BE2C (cell line): Measurements from ENCODE around the gene APOL3.

Experiments used
- DNase-seq: peaks from one replicate; pipeline ENCODE4 v3.0.0-alpha.2; 2020
- H3K27me3 ChIP-seq: fragments of 250-450 bp; sonication (Bioruptor Pico); 2 replicates; pipeline ENCODE4 v1.5.1; 2020; ENCODE audit warnings: mild to moderate bottlenecking
- H3K36me3 ChIP-seq: fragments of 250-450 bp; sonication (Bioruptor Pico); 2 replicates; pipeline ENCODE4 v1.5.1; 2020; ENCODE audit warnings: mild to moderate bottlenecking
- H3K4me1 ChIP-seq: fragments of 250-450 bp; sonication (Bioruptor Pico); 2 replicates; pipeline ENCODE4 v1.5.1; 2020
- H3K4me3 ChIP-seq: 2 replicates; pipeline ENCODE4 v1.5.1; 2011; ENCODE audit warnings: low read depth, low read length
- H3K9me3 ChIP-seq: fragments of 250-450 bp; sonication (Bioruptor Pico); 2 replicates; pipeline ENCODE4 v1.5.1; 2020
- TF ChIP-seq, protein P1 (sequence below): IDR thresholded peaks from 2 replicates; pipeline ENCODE4 v1.5.1; 2012; ENCODE audit warnings: mild to moderate bottlenecking, low read depth, low read length

APOL3 gene

DNA sequence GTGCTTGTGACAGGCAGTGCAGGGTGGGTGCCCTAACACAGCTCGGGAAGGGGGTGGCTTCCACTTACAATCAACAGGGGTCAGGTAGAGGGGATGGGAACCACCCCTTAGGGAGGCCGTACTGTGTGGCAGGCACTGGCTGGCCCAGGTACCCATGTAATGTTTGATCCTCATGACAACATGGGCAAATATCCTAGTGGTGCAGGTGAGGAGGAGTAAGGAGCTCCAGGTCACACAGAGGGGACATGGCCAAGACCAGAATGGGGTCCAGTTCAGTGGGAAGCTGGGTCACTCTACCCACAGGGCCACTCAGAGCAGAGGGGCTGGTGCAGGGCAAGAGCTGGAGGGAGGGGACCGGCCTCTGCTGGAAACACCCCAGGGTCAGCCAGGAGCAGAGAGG, 38.0 kb upstream of the APOL3 start:
- Histone ChIP-seq H3K36me3 (no peaks in the 10 kb centered on the region), H3K9me3 (no peaks in the 10 kb centered on the region), H3K4me1 (peaks cover 9% of the 10 kb centered on the region), H3K4me3 (no peak overlapping the region), H3K27me3 (no peaks in the 10 kb centered on the region)
- no peak for DNase-seq
- TF ChIP-seq, protein P1, sequence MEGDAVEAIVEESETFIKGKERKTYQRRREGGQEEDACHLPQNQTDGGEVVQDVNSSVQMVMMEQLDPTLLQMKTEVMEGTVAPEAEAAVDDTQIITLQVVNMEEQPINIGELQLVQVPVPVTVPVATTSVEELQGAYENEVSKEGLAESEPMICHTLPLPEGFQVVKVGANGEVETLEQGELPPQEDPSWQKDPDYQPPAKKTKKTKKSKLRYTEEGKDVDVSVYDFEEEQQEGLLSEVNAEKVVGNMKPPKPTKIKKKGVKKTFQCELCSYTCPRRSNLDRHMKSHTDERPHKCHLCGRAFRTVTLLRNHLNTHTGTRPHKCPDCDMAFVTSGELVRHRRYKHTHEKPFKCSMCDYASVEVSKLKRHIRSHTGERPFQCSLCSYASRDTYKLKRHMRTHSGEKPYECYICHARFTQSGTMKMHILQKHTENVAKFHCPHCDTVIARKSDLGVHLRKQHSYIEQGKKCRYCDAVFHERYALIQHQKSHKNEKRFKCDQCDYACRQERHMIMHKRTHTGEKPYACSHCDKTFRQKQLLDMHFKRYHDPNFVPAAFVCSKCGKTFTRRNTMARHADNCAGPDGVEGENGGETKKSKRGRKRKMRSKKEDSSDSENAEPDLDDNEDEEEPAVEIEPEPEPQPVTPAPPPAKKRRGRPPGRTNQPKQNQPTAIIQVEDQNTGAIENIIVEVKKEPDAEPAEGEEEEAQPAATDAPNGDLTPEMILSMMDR: no peak

DNA sequence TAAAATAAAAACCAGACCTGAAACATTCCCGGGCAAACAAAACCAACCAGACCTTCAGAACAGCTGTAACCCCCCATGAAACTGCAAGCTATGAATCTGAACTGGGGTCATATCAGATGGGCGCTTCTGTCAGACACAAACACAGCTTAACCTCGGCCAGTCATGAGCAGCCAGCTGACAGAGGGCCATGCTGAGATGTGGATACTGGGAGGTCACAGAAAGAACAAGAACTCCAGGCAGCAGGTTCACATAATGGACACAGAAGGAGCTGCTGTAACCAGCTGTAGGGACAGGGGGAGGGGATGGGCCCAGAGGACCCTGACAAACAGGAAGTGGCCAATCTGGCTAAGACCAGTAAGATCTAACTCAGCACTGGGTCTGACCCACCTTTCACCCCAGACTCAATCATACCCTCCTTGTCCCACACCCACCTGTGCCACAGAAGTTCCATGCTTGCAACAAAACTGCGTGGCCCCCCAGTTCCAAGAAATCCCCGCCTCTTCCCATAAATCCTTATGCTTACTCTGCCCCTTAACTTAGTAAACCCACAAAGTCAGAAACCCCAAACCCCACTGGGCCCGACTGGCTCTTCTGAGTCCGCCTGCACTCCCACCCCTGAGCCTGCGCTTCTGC, 37.1 kb upstream of the APOL3 start:
- no peak for DNase-seq
- peaks cover 9% of the 10 kb centered on the region; the same call in 1 of the 2 replicates for H3K4me1 ChIP-seq

DNA sequence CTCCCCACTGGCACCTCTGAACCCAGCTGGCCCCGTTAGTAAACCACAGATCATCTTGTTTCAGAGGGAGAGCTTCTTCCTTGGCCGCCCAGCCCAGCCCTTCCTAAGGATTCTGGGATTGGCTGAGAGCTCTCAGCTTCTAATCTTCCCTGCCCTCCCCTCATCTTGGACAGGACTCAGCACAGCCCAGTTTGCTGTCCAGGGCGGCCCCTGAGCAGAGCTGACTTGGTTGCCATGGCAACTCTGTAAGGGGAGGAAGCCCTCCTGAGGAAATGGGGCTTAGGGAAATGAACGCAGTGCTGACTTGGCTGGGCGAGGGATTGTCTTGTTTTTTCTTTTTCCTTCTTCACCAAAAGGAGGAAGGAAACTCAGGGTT, 36.5 kb upstream of the APOL3 start:
- TF ChIP-seq, protein P1: no peak
- Histone ChIP-seq H3K4me1 (peaks cover 9% of the 10 kb centered on the region; the same call in 1 of the 2 replicates), H3K4me3 (no peak overlapping the region), H3K9me3 (no peaks in the 10 kb centered on the region), H3K36me3 (no peaks in the 10 kb centered on the region), H3K27me3 (no peaks in the 10 kb centered on the region)
- DNase-seq: peak; percentile 31

More for the DNA sequence above, 37.1 kb upstream of the APOL3 start:
- Histone ChIP-seq H3K4me3 (no peak overlapping the region), H3K36me3 (no peaks in the 10 kb centered on the region), H3K9me3 (no peaks in the 10 kb centered on the region), H3K27me3 (no peaks in the 10 kb centered on the region)
- TF ChIP-seq, protein P1: no peak

DNA sequence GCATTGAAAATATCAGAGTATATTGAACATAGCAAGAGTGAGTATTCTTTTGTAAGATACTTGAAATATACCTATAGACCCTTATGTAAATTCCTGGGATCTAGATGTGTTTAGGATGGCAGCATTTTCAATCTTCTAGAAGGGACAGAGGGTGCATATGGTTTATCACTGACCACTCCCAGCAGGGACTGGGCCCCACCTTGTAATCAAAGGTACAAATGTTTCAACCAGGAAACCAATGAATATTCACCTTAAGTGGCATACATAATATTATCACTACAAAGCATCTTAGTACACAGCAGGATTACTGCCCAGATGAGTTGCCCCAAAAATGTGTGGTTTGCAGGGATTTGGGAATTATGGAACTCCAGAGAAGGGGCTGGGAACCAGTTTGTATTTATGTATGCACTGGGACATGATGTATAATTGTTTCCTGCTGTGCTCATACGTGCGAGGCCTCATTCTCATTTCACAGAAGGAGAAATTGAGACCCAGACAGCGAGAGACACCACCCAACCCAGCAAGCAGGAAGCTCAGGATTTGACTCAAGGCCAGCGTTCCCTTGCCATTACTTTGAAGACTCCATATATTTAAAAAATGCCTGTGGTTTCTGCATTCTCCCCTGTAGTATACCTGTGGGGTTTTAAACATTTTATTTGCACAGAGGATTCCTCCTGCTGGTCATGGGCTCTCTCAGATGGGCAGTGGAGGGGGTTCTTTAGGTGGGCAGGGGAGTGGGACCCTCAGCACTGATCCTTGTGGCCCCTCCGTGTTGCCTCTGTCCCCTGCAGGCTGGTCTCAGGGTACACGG, 35.9 kb upstream of the APOL3 start:
- Histone ChIP-seq H3K4me3 (no peak overlapping the region), H3K4me1 (peaks cover 9% of the 10 kb centered on the region; the same call in 1 of the 2 replicates), H3K9me3 (no peaks in the 10 kb centered on the region), H3K27me3 (no peaks in the 10 kb centered on the region), H3K36me3 (no peaks in the 10 kb centered on the region)
- TF ChIP-seq, protein P1: no peak
- no peak for DNase-seq

DNA sequence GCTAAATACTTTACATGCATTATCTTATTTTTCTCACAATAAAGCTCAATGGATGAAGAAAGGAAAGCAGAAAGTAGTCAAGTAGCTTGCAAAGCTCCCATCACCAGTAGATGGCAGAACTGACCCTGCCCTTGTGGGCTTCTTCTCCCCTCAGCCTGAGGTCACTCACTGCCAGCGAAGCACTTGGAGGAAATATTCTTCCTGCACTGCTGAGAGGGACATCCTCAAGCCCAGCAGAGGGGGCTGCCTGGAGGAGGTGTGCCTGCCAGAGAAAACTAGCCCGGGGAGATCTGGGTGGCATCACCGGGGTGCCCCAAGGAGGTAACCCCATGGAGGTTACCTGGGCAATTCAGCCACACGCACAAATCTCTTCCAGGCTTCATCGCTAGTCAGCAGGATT, 34.4 kb upstream of the APOL3 start:
- Histone ChIP-seq H3K27me3 (no peaks in the 10 kb centered on the region), H3K4me1 (peaks cover 9% of the 10 kb centered on the region; the same call in 1 of the 2 replicates), H3K9me3 (no peaks in the 10 kb centered on the region), H3K36me3 (no peaks in the 10 kb centered on the region), H3K4me3 (no peak overlapping the region)
- TF ChIP-seq, protein P1: peak; percentile 89
- DNase-seq: peak; percentile 69

DNA sequence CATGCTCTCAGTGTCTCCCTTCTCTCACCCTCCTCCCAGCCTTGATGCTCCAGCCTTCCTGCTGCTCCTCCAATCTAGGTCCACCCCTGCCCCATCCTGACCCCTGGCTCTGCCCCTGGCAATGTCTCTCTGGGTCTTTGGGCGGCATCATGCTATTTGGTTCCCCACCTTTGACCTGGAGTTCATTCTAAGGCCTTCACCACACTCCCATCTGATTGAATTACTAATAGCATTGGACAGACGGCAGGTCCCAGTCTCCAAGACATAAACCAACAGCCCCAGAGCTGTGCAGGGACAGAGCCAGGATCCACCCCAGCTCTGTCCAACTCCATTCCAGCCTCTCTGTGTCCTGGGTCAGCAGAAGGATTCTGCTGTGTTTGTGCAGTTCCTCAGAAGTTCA, 33.8 kb upstream of the APOL3 start:
- Histone ChIP-seq H3K27me3 (no peaks in the 10 kb centered on the region), H3K4me1 (peaks cover 9% of the 10 kb centered on the region; the same call in 1 of the 2 replicates), H3K4me3 (no peak overlapping the region), H3K9me3 (no peaks in the 10 kb centered on the region), H3K36me3 (no peaks in the 10 kb centered on the region)
- DNase-seq: no peak
- TF ChIP-seq, protein P1: no peak
